Cardiac muscle cell (in vitro differentiated cells and primary cell): ENCODE results near the gene IGF2R. TPM values are rescaled to one million over a fixed set of nuclear protein-coding genes. Genes with fewer than 3 reads are reported as not detected.
A peak's percentile ranks its signal among the peaks of the same experiment; 100 is the strongest.

Experiments used
- DNase-seq, 2 donors: peaks; one replicate each; pipeline versions ENCODE4 v3.0.0 to v3.0.0-alpha.2; 2010 to 2017; ENCODE audit warnings: low read depth in 1 of 2, low spot score in 1 of 2
- H3K27ac ChIP-seq: fragments of 200-600 bp; sonication (generic); 2 replicates; pipeline ENCODE4 v1.5.1; 2016
- H3K27me3 ChIP-seq: fragments of 200-600 bp; sonication (generic); 2 replicates; pipeline ENCODE4 v1.6.0; 2016; ENCODE audit warnings: control low read depth
- H3K36me3 ChIP-seq: fragments of 200-600 bp; sonication (generic); 2 replicates; pipeline ENCODE4 v1.5.1; 2016; ENCODE audit warnings: control low read depth
- H3K4me1 ChIP-seq: fragments of 200-600 bp; sonication (generic); 2 replicates; pipeline ENCODE4 v1.8.1; 2017; ENCODE audit warnings: low read depth, mild to moderate bottlenecking, mixed run types
- H3K4me3 ChIP-seq: fragments of 200-600 bp; sonication (generic); 2 replicates; pipeline ENCODE4 v1.5.1; 2016; ENCODE audit warnings: mild to moderate bottlenecking
- H3K9me3 ChIP-seq: fragments of 200-600 bp; sonication (generic); 2 replicates; pipeline ENCODE4 v1.5.1; 2017; ENCODE audit warnings: low read depth, mild to moderate bottlenecking, control low read depth
- polyA plus RNA-seq: library from polyadenylated mRNA; unstranded; fragments of >200 nt; fragmentation: Nextera tagmentation; extraction: Ambion mirVana; gene quantifications from 2 replicates; pipeline ENCODE4 v1.2.1, GENCODE V29; 2016
- total RNA-seq: library from RNA; depleted of rRNA; stranded (reverse); fragments of >200 nt; gene quantifications from 2 replicates; pipeline ENCODE4 v1.2.3, GENCODE V29; 2016
- TF ChIP-seq, protein P1 (sequence below): IDR thresholded peaks from 2 replicates; pipeline ENCODE4 v1.5.1; 2012; ENCODE audit warnings: low read depth, mild to moderate bottlenecking, low read length

The IGF2R gene
- total and polyA plus RNA-seq, 2 experiments from 2014 or later: 25.8 to 45.4 TPM

GRCh38 chr6:160035693-160036330 lies 66.9 kb downstream of the IGF2R start:
- H3K27ac ChIP-seq: no peak overlapping the region

GRCh38 chr6:160036331-160036695 lies 67.4 kb downstream of the IGF2R start:
- H3K9me3 ChIP-seq: no peaks in the 10 kb centered on the region
- no peaks in the 10 kb centered on the region for H3K27me3 ChIP-seq
- no peak overlapping the region for H3K27ac ChIP-seq
- no peak overlapping the region for H3K4me3 ChIP-seq
- no peak for DNase-seq
- peaks cover 44% of the 10 kb centered on the region for H3K36me3 ChIP-seq
- TF ChIP-seq, protein P1, sequence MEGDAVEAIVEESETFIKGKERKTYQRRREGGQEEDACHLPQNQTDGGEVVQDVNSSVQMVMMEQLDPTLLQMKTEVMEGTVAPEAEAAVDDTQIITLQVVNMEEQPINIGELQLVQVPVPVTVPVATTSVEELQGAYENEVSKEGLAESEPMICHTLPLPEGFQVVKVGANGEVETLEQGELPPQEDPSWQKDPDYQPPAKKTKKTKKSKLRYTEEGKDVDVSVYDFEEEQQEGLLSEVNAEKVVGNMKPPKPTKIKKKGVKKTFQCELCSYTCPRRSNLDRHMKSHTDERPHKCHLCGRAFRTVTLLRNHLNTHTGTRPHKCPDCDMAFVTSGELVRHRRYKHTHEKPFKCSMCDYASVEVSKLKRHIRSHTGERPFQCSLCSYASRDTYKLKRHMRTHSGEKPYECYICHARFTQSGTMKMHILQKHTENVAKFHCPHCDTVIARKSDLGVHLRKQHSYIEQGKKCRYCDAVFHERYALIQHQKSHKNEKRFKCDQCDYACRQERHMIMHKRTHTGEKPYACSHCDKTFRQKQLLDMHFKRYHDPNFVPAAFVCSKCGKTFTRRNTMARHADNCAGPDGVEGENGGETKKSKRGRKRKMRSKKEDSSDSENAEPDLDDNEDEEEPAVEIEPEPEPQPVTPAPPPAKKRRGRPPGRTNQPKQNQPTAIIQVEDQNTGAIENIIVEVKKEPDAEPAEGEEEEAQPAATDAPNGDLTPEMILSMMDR: no peak
- H3K4me1 ChIP-seq: no peaks in the 10 kb centered on the region

More at GRCh38 chr6:160035693-160036330, 66.9 kb downstream of the IGF2R start:
- peaks cover 40% of the 10 kb centered on the region for H3K36me3 ChIP-seq
- no peaks in the 10 kb centered on the region for H3K4me1 ChIP-seq
- no peaks in the 10 kb centered on the region for H3K9me3 ChIP-seq
- no peaks in the 10 kb centered on the region for H3K27me3 ChIP-seq
- TF ChIP-seq, protein P1: no peak
- no peak overlapping the region for H3K4me3 ChIP-seq
- DNase-seq: no peak

GRCh38 chr6:160036790-160037206 lies 67.9 kb downstream of the IGF2R start:
- no peaks in the 10 kb centered on the region for H3K4me1 ChIP-seq
- H3K27me3 ChIP-seq: no peaks in the 10 kb centered on the region
- H3K4me3 ChIP-seq: no peak overlapping the region
- DNase-seq: peak in 1 of 2 donors; percentile 79
- H3K36me3 ChIP-seq: peaks cover 43% of the 10 kb centered on the region
- TF ChIP-seq, protein P1: no peak
- H3K27ac ChIP-seq: no peak overlapping the region
- H3K9me3 ChIP-seq: no peaks in the 10 kb centered on the region

GRCh38 chr6:160038479-160038878 lies 69.6 kb downstream of the IGF2R start:
- no peak overlapping the region for H3K27ac ChIP-seq
- H3K9me3 ChIP-seq: no peaks in the 10 kb centered on the region
- DNase-seq: no peak
- H3K4me3 ChIP-seq: no peak overlapping the region
- no peaks in the 10 kb centered on the region for H3K4me1 ChIP-seq
- peaks cover 43% of the 10 kb centered on the region for H3K36me3 ChIP-seq
- no peaks in the 10 kb centered on the region for H3K27me3 ChIP-seq
- TF ChIP-seq, protein P1: no peak

- H3K4me1 ChIP-seq: no peaks in the 10 kb centered on the region
- DNase-seq: no peak
- TF ChIP-seq, protein P1: no peak
- no peak overlapping the region for H3K4me3 ChIP-seq
- peaks cover 39% of the 10 kb centered on the region for H3K36me3 ChIP-seq
- H3K27me3 ChIP-seq: no peaks in the 10 kb centered on the region
- no peaks in the 10 kb centered on the region for H3K9me3 ChIP-seq
- no peak overlapping the region for H3K27ac ChIP-seq
These were observed 70.6 kb downstream of the IGF2R start for GRCh38 chr6:160039441-160039840.

DNA sequence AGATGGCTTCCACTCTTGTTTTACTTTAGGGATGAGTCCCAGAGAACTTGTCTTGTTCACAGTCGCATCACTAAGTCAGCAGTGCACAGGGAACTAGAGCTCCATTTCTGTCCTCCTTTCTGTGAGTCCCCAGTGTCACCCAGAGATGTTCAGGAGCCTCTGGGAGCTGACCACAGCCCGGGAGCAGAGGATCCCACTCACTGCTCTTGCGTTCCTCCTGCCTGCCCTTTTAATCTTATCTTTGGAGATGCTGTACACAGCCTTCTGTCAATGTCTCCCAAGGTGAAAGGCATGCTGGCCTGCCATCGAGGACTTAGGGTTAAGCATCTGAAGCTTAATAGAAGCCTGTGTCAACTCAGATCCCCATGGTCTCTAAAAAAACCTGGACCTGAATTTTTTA lies 71.2 kb downstream of the IGF2R start:
- Histone ChIP-seq H3K27ac (no peak overlapping the region), H3K9me3 (no peaks in the 10 kb centered on the region), H3K27me3 (no peaks in the 10 kb centered on the region), H3K36me3 (peaks cover 41% of the 10 kb centered on the region), H3K4me3 (no peak overlapping the region), H3K4me1 (no peaks in the 10 kb centered on the region)
- TF ChIP-seq, protein P1: no peak
- peak in 1 of 2 donors; percentile 5 for DNase-seq
